Ovary (tissue), 9 donors: ENCODE results near the gene ARHGAP12. TPM values are rescaled to one million over a fixed set of nuclear protein-coding genes. Genes with fewer than 3 reads are reported as not detected.

ENCODE experiments used
- DNase-seq, 5 donors: peaks; one replicate each; pipeline ENCODE4 v3.0.0-alpha.2; 2019 to 2020
- H3K27ac ChIP-seq, 2 donors: fragments of 200-600 bp; one replicate each; pipeline versions ENCODE4 v1.5.1 to v1.8.0; 2019 to 2022
- H3K27me3 ChIP-seq: fragments of 200-600 bp; one replicate; pipeline ENCODE4 v1.8.0; 2022
- H3K36me3 ChIP-seq: fragments of 200-600 bp; sonication (generic); one replicate; pipeline ENCODE4 v1.5.1; 2019
- H3K4me1 ChIP-seq: one replicate; pipeline ENCODE4 v1.8.1; 2013; ENCODE audit warnings: mild to moderate bottlenecking, moderate library complexity; ENCODE audit not compliant: insufficient read depth
- H3K4me3 ChIP-seq: fragments of 200-600 bp; sonication (generic); one replicate; pipeline ENCODE4 v1.5.1; 2017
- H3K9me3 ChIP-seq, 2 donors: fragments of 200-600 bp in 1 of 2; sonication (generic) in 1 of 2; one replicate each; pipeline versions ENCODE4 v1.5.1 to v1.8.1; 2013 to 2019; ENCODE audit warnings: mild to moderate bottlenecking in 1 of 2, moderate library complexity in 1 of 2
- CTCF ChIP-seq, 3 donors: fragments of 450-650 bp in 2 of 3; fragments of 200-600 bp in 1 of 3; IDR thresholded peaks; one replicate each; pipeline versions ENCODE4 v1.5.1 to v1.8.0; 2016 to 2022; ENCODE audit warnings: antibody characterized with exemption in 3 of 3, mild to moderate bottlenecking in 1 of 3
- EP300 ChIP-seq: sonication (generic); formaldehyde crosslinking; IDR thresholded peaks from one replicate; pipeline ENCODE4 v1.6.1; 2017; ENCODE audit warnings: antibody characterized with exemption
- POLR2A ChIP-seq: fragments of 450-650 bp; IDR thresholded peaks from one replicate; pipeline ENCODE4 v1.6.1; 2017; ENCODE audit warnings: antibody characterized with exemption, mild to moderate bottlenecking, moderate library complexity
- WGBS, 3 donors: extraction: QIAGEN DNeasy Blood & Tissue Kit in 1 of 3; methylation state at CpG; one replicate each; pipeline versions ENCODE4 v1.1.5 to v1.1.7; 2013 to 2017; 5-methylcytosine and 5-hydroxymethylcytosine counted together
- intact Hi-C, 4 donors: fragments of 100-400 bp; cut with DNase I; formaldehyde crosslinking; loops; one replicate each; pipeline versions ENCODE4 v1.11.0 to v1.15.1; 2022 to 2023
- polyA plus RNA-seq, 2 donors: library from polyadenylated mRNA; stranded (reverse); fragments of 200-250 nt in 1 of 2; fragments of 350-450 nt in 1 of 2; fragmentation: Illumina TruSeq in 1 of 2; extraction: RNeasy Lipid Tissue Mini Kit (QIAGEN cat#74804) in 1 of 2; gene quantifications; one replicate each; pipeline ENCODE4 v1.2.3, GENCODE V29; 2013 to 2014
- total RNA-seq, 7 donors: library from RNA; depleted of rRNA in 2 of 7; stranded (reverse); fragments of >200 nt in 2 of 7; fragmentation: NEBNext Ultra II Directional in 3 of 7; extraction: Animal tissue kit (Norgen Biotek cat#: 25700) in 3 of 7; gene quantifications; one replicate each; pipeline versions ENCODE4 v1.1.0 to v1.2.4, GENCODE V29; 2016 to 2023
- donor health status: DM: no; HTN: no; CAD: no; lungs with moderate emphysema.
- donor health status: DM: no; HTN: no; CAD: no.
- donor health status: Bipolar disorder and iron deficiency.
- donor health status: DM: yes; HTN: yes; CAD: no.
- donor health status: DM: no; HTN: no; CAD: no.
- donor health status: DM: yes; HTN: yes; CAD: no.

ARHGAP12 gene
- total and polyA plus RNA-seq, 9 donors: 13.9 to 60.6 (median 32.0) TPM

GRCh38 chr10:31927884-31928548 lies 615 bp downstream of the ARHGAP12 start:
- WGBS, 3 donors: 0 to 1% (median 1%) methylated on average over 44 to 58 of the region's 58 CpGs
- Histone ChIP-seq H3K4me3 (peak overlapping the region; percentile 80), H3K27ac (peak overlapping the region; percentile 78 to 91), H3K36me3 (no peaks in the 10 kb centered on the region), H3K9me3 (no peaks in the 10 kb centered on the region), H3K27me3 (no peaks in the 10 kb centered on the region), H3K4me1 (peaks cover 4% of the 10 kb centered on the region)
- peak; percentile 45 to 72 (median 67) for DNase-seq
- intact Hi-C loops: loop anchor here in 1 of 4 donors (10.0 kb wide), 1 partner anchor 63 kb away; no protein-coding TSS in a partner anchor
- TF ChIP-seq CTCF (IDR thresholded peaks at IDR 0.05): peak in 2 of 3 donors; percentile 28 to 42
- TF ChIP-seq EP300: no peak
- no peak for TF ChIP-seq POLR2A

GRCh38 chr10:31927565-31927883 lies 1.1 kb downstream of the ARHGAP12 start:
- 0% methylated on average over 12 of the region's 12 CpGs for WGBS, 3 donors
- no peak for DNase-seq
- Histone ChIP-seq H3K36me3 (no peaks in the 10 kb centered on the region), H3K4me1 (peaks cover 4% of the 10 kb centered on the region), H3K4me3 (peak overlapping the region; percentile 80), H3K27ac (peak overlapping the region in 1 of 2 donors; percentile 91), H3K27me3 (no peaks in the 10 kb centered on the region), H3K9me3 (no peaks in the 10 kb centered on the region)
- intact Hi-C loops: loop anchor here in 1 of 4 donors (10.0 kb wide), 1 partner anchor 63 kb away; no protein-coding TSS in a partner anchor
- no peak for TF ChIP-seq EP300
- TF ChIP-seq POLR2A: no peak
- TF ChIP-seq CTCF (IDR thresholded peaks at IDR 0.05): no peak

- Histone ChIP-seq H3K4me3 (peak overlapping the region; percentile 80), H3K9me3 (no peaks in the 10 kb centered on the region), H3K27me3 (no peaks in the 10 kb centered on the region), H3K4me1 (peaks cover 4% of the 10 kb centered on the region), H3K27ac (peak overlapping the region in 1 of 2 donors; percentile 91), H3K36me3 (no peaks in the 10 kb centered on the region)
- DNase-seq: no peak
- WGBS, 3 donors: 15 to 22% (median 21%) methylated on average over 22 of the region's 22 CpGs
- intact Hi-C loops: loop anchor here in 1 of 4 donors (10.0 kb wide), 1 partner anchor 62 kb away; no protein-coding TSS in a partner anchor
- TF ChIP-seq EP300 (no peak), POLR2A (no peak)
Measured at GRCh38 chr10:31926765-31927564, 1.7 kb downstream of the ARHGAP12 start.

- 58 to 67% (median 61%) methylated on average over 5 of the region's 5 CpGs for WGBS, 3 donors
- no peaks in the 10 kb centered on the region for H3K27me3 ChIP-seq
- H3K9me3 ChIP-seq: no peaks in the 10 kb centered on the region
- no peak for TF ChIP-seq EP300
- TF ChIP-seq POLR2A: no peak
- no peak for TF ChIP-seq CTCF (IDR thresholded peaks at IDR 0.05)
- DNase-seq: no peak
- H3K36me3 ChIP-seq: no peaks in the 10 kb centered on the region
- intact Hi-C loops: loop anchor here in 1 of 4 donors (10.0 kb wide), 1 partner anchor 61 kb away; no protein-coding TSS in a partner anchor
- no peak overlapping the region for H3K4me3 ChIP-seq
- peaks cover 4% of the 10 kb centered on the region for H3K4me1 ChIP-seq
- H3K27ac ChIP-seq: no peak overlapping the region
Measured at GRCh38 chr10:31926160-31926559, 2.5 kb downstream of the ARHGAP12 start.
